Measurements from ENCODE around the gene SNAPIN.
"Not testable (repeated sequence)": the region's sequence is repeated elsewhere in the genome, so short reads cannot be mapped to it uniquely, and the experiment has no call there.

The SNAPIN gene

GRCh38 chr1:153626904-153627714 lies 31.4 kb upstream of the SNAPIN start, which contains the start of gene S100A13:
Gene S100A13, minus strand, starts transcription at chr1:153627505. Its CDS starts 1,033 bp downstream, at chr1:153626472.
- DNase-seq, result peak; percentile 82 to 98 (median 85)

GRCh38 chr1:153627715-153628626 lies 30.5 kb upstream of the SNAPIN start, which contains the start of gene S100A1:
Gene S100A1, plus strand, starts transcription at chr1:153628434. Its CDS starts 2,088 bp downstream, at chr1:153630522.
- no peak for DNase-seq

GRCh38 chr1:153628638-153629342 lies 29.7 kb upstream of the SNAPIN start:
- DNase-seq, result no peak

GRCh38 chr1:153629343-153629665 lies 29.2 kb upstream of the SNAPIN start:
- DNase-seq, result no peak

GRCh38 chr1:153629971-153630370 lies 28.5 kb upstream of the SNAPIN start:
- DNase-seq, result no peak

GRCh38 chr1:153630384-153630783 lies 28.1 kb upstream of the SNAPIN start:
- no peak for DNase-seq

- no peak for DNase-seq
These were observed 27.2 kb upstream of the SNAPIN start for GRCh38 chr1:153631047-153632022.

GRCh38 chr1:153633161-153633753 lies 25.2 kb upstream of the SNAPIN start:
- DNase-seq, result no peak

- DNase-seq, result peak; percentile 96 to 100 (median 99)
These were observed 24.5 kb upstream of the SNAPIN start, which contains the start of gene CHTOP for GRCh38 chr1:153633754-153634665. Gene CHTOP, plus strand, starts transcription at chr1:153634066. Its CDS starts 2,523 bp downstream, at chr1:153636589.

- DNase-seq, result no peak
These were observed 22.6 kb upstream of the SNAPIN start for GRCh38 chr1:153635872-153636271.

GRCh38 chr1:153636312-153636711 lies 22.2 kb upstream of the SNAPIN start:
- DNase-seq, result no peak

GRCh38 chr1:153638261-153638660 lies 20.2 kb upstream of the SNAPIN start:
- no peak for DNase-seq

GRCh38 chr1:153639280-153639679 lies 19.2 kb upstream of the SNAPIN start:
- DNase-seq, result no peak

GRCh38 chr1:153640213-153640612 lies 18.3 kb upstream of the SNAPIN start:
- DNase-seq, result not testable (repeated sequence)

GRCh38 chr1:153640861-153641260 lies 17.6 kb upstream of the SNAPIN start:
- no peak for DNase-seq

GRCh38 chr1:153642161-153642560 lies 16.3 kb upstream of the SNAPIN start:
- no peak for DNase-seq

GRCh38 chr1:153643100-153643499 lies 15.4 kb upstream of the SNAPIN start:
- no peak for DNase-seq

- DNase-seq, result no peak
These were observed 14.7 kb upstream of the SNAPIN start for GRCh38 chr1:153643816-153644215.

GRCh38 chr1:153646672-153647345 lies 11.7 kb upstream of the SNAPIN start:
- DNase-seq, result no peak

GRCh38 chr1:153647346-153647714 lies 11.2 kb upstream of the SNAPIN start:
- peak in 1 of 3 experiments; percentile 19 for DNase-seq
